BLaER1 treated with 17β-estradiol and CSF1 and Interleukin-3, amounts not matched to agents 10 nM and 100 nM (cell line): Measurements from ENCODE around the gene GPBAR1.

Experiments used
- H3K27ac ChIP-seq, 11 experiments: shearing (Covaris generic); formaldehyde crosslinking; 2 replicates each; pipeline ENCODE4 v1.8.1; 2022
- H3K27me3 ChIP-seq, 11 experiments: shearing (Covaris generic); formaldehyde crosslinking; 2 replicates each; pipeline ENCODE4 v1.8.1; 2022
- H3K36me3 ChIP-seq, 11 experiments: shearing (Covaris generic); formaldehyde crosslinking; 2 replicates each; pipeline ENCODE4 v1.8.1; 2022
- H3K4me1 ChIP-seq, 10 experiments: shearing (Covaris generic); formaldehyde crosslinking; 2 replicates each; pipeline ENCODE4 v1.8.1; 2022
- H3K4me2 ChIP-seq, 11 experiments: shearing (Covaris generic); formaldehyde crosslinking; 2 replicates each; pipeline ENCODE4 v1.8.1; 2022
- H3K4me3 ChIP-seq, 10 experiments: shearing (Covaris generic); formaldehyde crosslinking; 2 replicates each; pipeline ENCODE4 v1.8.1; 2022
- H3K9ac ChIP-seq, 11 experiments: shearing (Covaris generic); formaldehyde crosslinking; 2 replicates each; pipeline ENCODE4 v1.8.1; 2022
- H3K9me3 ChIP-seq, 11 experiments: shearing (Covaris generic); formaldehyde crosslinking; replicated peaks in 1 of 11; 2 replicates each; pipeline ENCODE4 v1.8.1; 2022
- H4K20me1 ChIP-seq, 11 experiments: shearing (Covaris generic); formaldehyde crosslinking; 2 replicates each; pipeline ENCODE4 v1.8.1; 2022
- Cebpa-rat ChIP-seq, 11 experiments: shearing (Covaris generic); IDR thresholded peaks; 2 replicates each; pipeline ENCODE4 v1.8.1; 2022

GPBAR1 gene, protein sequence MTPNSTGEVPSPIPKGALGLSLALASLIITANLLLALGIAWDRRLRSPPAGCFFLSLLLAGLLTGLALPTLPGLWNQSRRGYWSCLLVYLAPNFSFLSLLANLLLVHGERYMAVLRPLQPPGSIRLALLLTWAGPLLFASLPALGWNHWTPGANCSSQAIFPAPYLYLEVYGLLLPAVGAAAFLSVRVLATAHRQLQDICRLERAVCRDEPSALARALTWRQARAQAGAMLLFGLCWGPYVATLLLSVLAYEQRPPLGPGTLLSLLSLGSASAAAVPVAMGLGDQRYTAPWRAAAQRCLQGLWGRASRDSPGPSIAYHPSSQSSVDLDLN

DNA sequence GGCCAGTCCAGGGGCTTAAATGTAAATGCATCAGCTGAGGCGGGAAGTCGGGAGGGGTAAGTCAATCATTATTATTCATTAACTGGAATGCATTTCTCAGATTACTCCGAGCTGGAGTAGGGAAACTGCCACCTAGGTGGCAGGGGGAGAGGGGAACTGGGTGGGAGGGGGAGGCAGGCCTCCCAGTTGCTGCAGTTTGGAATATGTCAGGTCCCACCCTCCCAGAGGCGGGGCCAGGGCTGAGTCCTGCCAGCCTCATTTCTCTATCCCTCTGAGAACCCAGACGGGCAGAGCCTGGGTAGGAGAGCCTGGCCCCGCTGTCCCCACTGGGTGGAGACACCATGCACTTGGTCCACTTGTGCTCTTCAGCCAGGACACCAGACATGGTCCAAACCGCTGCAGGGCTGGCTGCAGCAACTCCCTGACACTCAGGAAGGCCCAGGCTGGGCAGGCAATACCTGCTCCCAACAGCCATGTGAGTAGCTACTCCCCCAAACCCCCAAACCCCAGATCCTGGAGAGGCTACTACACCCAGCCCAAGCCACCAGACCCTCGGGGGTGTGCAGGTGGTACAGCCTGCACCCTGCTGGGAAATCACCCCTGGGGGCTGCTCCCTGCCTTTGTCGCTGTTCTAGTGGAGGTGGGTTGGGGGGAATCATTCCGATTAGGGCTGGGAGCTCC is at the start of gene GPBAR1:
TSS of gene GPBAR1 (plus strand) at position 274 of the 681 bp plus-strand sequence. CDS start 1,710 bp downstream, outside the sequence.
- Histone ChIP-seq H4K20me1 (peaks cover 0 to 54% (median 24%) of the 10 kb centered on the region in 11 experiments; a peak in 18 of 22 replicates), H3K9ac (peak within 1 kb of the TSS; percentile 58 to 76 (median 70)), H3K36me3 (peaks cover 36 to 48% (median 45%) of the 10 kb centered on the region in 11 experiments), H3K27ac (peak within 1 kb of the TSS; percentile 53 to 89 (median 79)), H3K4me1 (peaks cover 64 to 100% (median 93%) of the 10 kb centered on the region in 10 experiments), H3K27me3 (no peaks in the 10 kb centered on the region), H3K9me3 (no peaks in the 10 kb centered on the region), H3K4me2 (peak within 1 kb of the TSS; percentile 78 to 98 (median 87)), H3K4me3 (peak within 1 kb of the TSS in 8 of 10 experiments; percentile 24 to 63 (median 29); a peak in 13 of 20 replicates)
- no peak for TF ChIP-seq Cebpa-rat (IDR thresholded peaks at IDR 0.05)

DNA sequence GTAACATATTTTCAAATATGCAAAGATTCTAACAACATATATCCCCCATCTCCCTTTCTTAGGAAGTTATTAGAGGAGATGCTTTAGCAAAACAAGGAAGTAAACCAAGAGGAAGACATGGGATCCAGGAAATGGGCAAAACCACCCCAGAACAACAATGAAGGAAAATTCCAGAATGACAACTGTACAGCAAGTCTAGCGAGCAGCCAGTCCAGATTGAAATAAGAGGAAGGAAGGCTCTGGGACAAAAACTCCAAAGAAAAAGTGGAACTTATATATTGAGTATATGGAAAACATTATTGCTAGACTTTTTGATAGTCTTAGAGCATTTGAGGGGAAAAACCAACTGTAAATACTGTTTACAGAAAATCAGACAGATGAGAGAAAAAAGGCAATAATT is 46.7 kb upstream of the GPBAR1 start:
- no peak for TF ChIP-seq Cebpa-rat (IDR thresholded peaks at IDR 0.05)
- Histone ChIP-seq H3K4me3 (no peak overlapping the region), H3K27me3 (no peaks in the 10 kb centered on the region), H4K20me1 (peaks cover under 1 to 19% (median 14%) of the 10 kb centered on the region in 11 experiments), H3K4me1 (peaks cover 9 to 28% (median 17%) of the 10 kb centered on the region in 10 experiments), H3K27ac (no peak overlapping the region), H3K9me3 (peaks cover 5 to 16% (median 8%) of the 10 kb centered on the region in 11 experiments; a peak in 20 of 22 replicates), H3K36me3 (peaks cover 0 to under 1% (median 0%) of the 10 kb centered on the region in 11 experiments; a peak in 2 of 22 replicates), H3K9ac (no peak overlapping the region), H3K4me2 (peak overlapping the region in 4 of 11 experiments; percentile 43 to 85 (median 70); a peak in 6 of 22 replicates)

- H3K9me3 ChIP-seq, result no peaks in the 10 kb centered on the region
- no peaks in the 10 kb centered on the region for H3K27me3 ChIP-seq
- TF ChIP-seq Cebpa-rat (IDR thresholded peaks at IDR 0.05), result no peak
- H3K27ac ChIP-seq, result peak overlapping the region; percentile 92 to 97 (median 95)
- H3K9ac ChIP-seq, result peak overlapping the region; percentile 92 to 98 (median 97)
- H3K4me3 ChIP-seq, result peak overlapping the region; percentile 90 to 100 (median 96)
- peak overlapping the region; percentile 62 to 88 (median 77) for H3K4me2 ChIP-seq
- H3K4me1 ChIP-seq, result peaks cover 31 to 50% (median 39%) of the 10 kb centered on the region in 10 experiments
- peaks cover 23 to 41% (median 36%) of the 10 kb centered on the region in 11 experiments for H4K20me1 ChIP-seq
- peaks cover 7 to 23% (median 21%) of the 10 kb centered on the region in 11 experiments; a peak in 18 of 22 replicates for H3K36me3 ChIP-seq
Observed at GRCh38 chr2:218216336-218216673, 44.5 kb upstream of the GPBAR1 start.

GRCh38 chr2:218216674-218217359 is 44.0 kb upstream of the GPBAR1 start, which contains the start of gene ARPC2:
Gene ARPC2 (plus strand): TSS chr2:218217189. CDS start chr2:218217471, 282 bp downstream.
- Histone ChIP-seq H3K27ac (peak within 1 kb of the TSS; percentile 92 to 97 (median 95)), H3K9ac (peak within 1 kb of the TSS; percentile 92 to 98 (median 97)), H3K27me3 (no peaks in the 10 kb centered on the region), H3K9me3 (no peaks in the 10 kb centered on the region), H3K4me2 (peak within 1 kb of the TSS; percentile 82 to 98 (median 92)), H3K36me3 (peaks cover 12 to 28% (median 26%) of the 10 kb centered on the region in 11 experiments; a peak in 20 of 22 replicates), H3K4me1 (peaks cover 36 to 55% (median 44%) of the 10 kb centered on the region in 10 experiments), H4K20me1 (peaks cover 28 to 46% (median 42%) of the 10 kb centered on the region in 11 experiments), H3K4me3 (peak within 1 kb of the TSS; percentile 90 to 100 (median 96))
- no peak for TF ChIP-seq Cebpa-rat (IDR thresholded peaks at IDR 0.05)

DNA sequence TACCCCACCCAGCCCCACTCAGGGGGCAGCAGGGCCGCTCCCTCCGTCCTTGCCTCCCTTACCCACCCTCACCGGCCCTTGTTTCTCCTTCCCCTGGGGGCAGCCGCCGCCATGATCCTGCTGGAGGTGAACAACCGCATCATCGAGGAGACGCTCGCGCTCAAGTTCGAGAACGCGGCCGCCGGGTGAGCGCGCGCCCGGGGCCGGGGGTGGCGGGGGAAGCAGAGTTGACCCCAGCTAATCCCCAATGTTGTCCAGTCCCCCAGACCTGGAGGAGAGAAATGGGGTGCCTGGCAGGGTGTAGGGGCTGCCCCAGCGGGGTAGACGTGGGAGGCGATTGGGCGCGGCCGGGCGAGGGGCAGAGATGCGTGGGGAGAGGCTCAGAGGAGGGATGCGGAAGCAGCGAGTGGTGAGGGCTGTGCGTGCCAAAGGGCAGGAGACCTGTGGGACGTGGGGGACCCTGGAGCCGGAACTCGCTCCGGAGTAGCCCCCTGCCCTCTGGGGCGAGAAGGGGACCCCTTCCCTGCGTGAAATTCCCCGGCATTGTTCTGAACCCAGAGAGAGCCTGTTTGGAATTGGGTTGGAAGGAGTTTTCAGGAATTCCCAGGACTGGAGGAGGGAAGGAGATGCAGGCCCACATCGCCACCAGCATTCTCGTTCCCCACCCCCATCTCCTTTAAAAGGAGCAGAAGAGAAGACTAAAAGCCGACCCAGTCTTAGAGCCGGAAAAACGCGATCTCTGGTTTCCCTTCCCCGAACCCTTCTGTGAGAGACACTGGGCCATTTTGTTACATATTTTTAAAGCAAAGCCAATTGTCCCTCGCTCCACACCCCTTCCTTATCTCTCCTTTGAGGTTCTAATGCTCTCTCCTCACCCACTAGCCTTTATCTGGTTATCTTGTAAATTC is 43.2 kb upstream of the GPBAR1 start:
- H3K9me3 ChIP-seq, result no peaks in the 10 kb centered on the region
- H3K27ac ChIP-seq, result peak overlapping the region; percentile 92 to 97 (median 95)
- peaks cover 44 to 63% (median 52%) of the 10 kb centered on the region in 10 experiments for H3K4me1 ChIP-seq
- no peaks in the 10 kb centered on the region for H3K27me3 ChIP-seq
- peak overlapping the region; percentile 90 to 100 (median 96) for H3K4me3 ChIP-seq
- peak overlapping the region; percentile 92 to 98 (median 97) for H3K9ac ChIP-seq
- peaks cover 36 to 54% (median 49%) of the 10 kb centered on the region in 11 experiments for H4K20me1 ChIP-seq
- H3K36me3 ChIP-seq, result peaks cover 20 to 36% (median 33%) of the 10 kb centered on the region in 11 experiments; a peak in 21 of 22 replicates
- peak overlapping the region; percentile 82 to 98 (median 92) for H3K4me2 ChIP-seq
- no peak for TF ChIP-seq Cebpa-rat (IDR thresholded peaks at IDR 0.05)

- Histone ChIP-seq H3K36me3 (peaks cover 28 to 45% (median 42%) of the 10 kb centered on the region in 11 experiments), H3K27ac (peak overlapping the region; percentile 92 to 97 (median 95)), H3K4me3 (peak overlapping the region; percentile 90 to 100 (median 96)), H4K20me1 (peaks cover 45 to 63% (median 59%) of the 10 kb centered on the region in 11 experiments), H3K27me3 (no peaks in the 10 kb centered on the region), H3K4me1 (peaks cover 53 to 72% (median 61%) of the 10 kb centered on the region in 10 experiments), H3K9me3 (no peaks in the 10 kb centered on the region), H3K4me2 (peak overlapping the region; percentile 82 to 98 (median 92)), H3K9ac (peak overlapping the region; percentile 92 to 98 (median 97))
- TF ChIP-seq Cebpa-rat (IDR thresholded peaks at IDR 0.05), result no peak
Observed at GRCh38 chr2:218218268-218219185, 42.3 kb upstream of the GPBAR1 start.

DNA sequence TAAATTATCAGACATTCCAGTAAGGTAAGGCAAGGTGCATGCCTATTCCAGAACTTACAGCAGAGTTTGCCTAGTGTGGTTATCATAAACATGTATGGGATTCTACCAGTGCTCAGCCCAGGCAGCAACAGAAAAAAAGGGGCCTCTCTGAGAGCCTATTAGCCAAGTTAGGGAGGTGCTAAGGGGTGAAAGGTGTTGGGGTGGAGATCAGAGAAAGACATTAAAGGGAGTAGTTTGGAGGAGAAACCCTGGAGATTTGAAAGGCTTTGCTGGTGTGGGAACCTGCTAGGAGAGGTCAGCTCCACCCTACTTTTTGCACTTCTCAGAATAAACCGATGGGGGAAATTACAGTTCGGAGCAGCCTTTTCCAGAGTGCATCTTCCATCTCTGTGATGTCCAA is 40.9 kb upstream of the GPBAR1 start:
- Histone ChIP-seq H4K20me1 (peaks cover 59 to 77% (median 73%) of the 10 kb centered on the region in 11 experiments), H3K4me2 (peak overlapping the region; percentile 82 to 98 (median 92)), H3K9ac (peak overlapping the region; percentile 92 to 98 (median 97)), H3K4me3 (peak overlapping the region; percentile 90 to 100 (median 96); a peak in 19 of 20 replicates), H3K27me3 (no peaks in the 10 kb centered on the region), H3K9me3 (no peaks in the 10 kb centered on the region), H3K36me3 (peaks cover 42 to 59% (median 56%) of the 10 kb centered on the region in 11 experiments), H3K4me1 (peaks cover 53 to 76% (median 62%) of the 10 kb centered on the region in 10 experiments), H3K27ac (peak overlapping the region in 9 of 11 experiments; percentile 9 to 97 (median 95); a peak in 12 of 22 replicates)
- no peak for TF ChIP-seq Cebpa-rat (IDR thresholded peaks at IDR 0.05)
